ENCODE results near the gene HSPA12B.

Gene HSPA12B

GRCh38 chr20:3775457-3776108 lies 43.1 kb downstream of the HSPA12B start:
- Mint-ChIP-seq H3K9me3 (no peaks in the 10 kb centered on the region), H3K27ac (ENCODE audit: low read depth) (no peak overlapping the region), H3K4me1 (peaks cover 14% of the 10 kb centered on the region), H3K27me3 (no peaks in the 10 kb centered on the region), H3K4me3 (no peak overlapping the region), H3K36me3 (ENCODE audit: insufficient read depth) (peaks cover 4% of the 10 kb centered on the region)
- DNase-seq (ENCODE audit: low spot score in 2 of 2), result no peak
- no peak for ATAC-seq (replicated peaks; ENCODE audit: extremely low read depth, poor library complexity, severe bottlenecking)

DNA sequence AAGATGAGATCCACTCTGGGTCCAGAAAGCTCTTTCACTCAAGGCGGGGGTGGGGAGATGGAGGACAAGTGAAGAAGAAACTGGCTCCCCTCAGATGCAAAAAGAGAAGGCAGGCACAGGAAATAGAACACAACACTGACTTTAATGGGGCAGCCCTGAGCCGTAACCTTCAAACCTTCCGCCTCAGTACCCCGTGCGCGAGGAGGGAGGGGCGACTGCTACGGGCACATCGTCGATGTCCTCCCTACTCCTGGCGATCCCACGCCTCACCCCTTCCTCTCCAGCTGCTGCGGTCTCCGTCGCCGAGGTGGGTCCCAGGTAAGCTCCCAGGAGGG lies 44.9 kb downstream of the HSPA12B start:
- peak; percentile 56 for ATAC-seq (replicated peaks; ENCODE audit: extremely low read depth, poor library complexity, severe bottlenecking)

GRCh38 chr20:3777716-3778629 lies 45.5 kb downstream of the HSPA12B start:
- Mint-ChIP-seq H3K27ac (ENCODE audit: low read depth) (peak overlapping the region; percentile 58), H3K4me1 (peaks cover 28% of the 10 kb centered on the region), H3K27me3 (no peaks in the 10 kb centered on the region), H3K9me3 (no peaks in the 10 kb centered on the region), H3K36me3 (ENCODE audit: insufficient read depth) (peaks cover 7% of the 10 kb centered on the region), H3K4me3 (peak overlapping the region; percentile 81)
- ATAC-seq (replicated peaks; ENCODE audit: extremely low read depth, poor library complexity, severe bottlenecking) (peak; percentile 57), DNase-seq (ENCODE audit: low spot score in 2 of 2) (no peak)

More for the DNA sequence above, 44.9 kb downstream of the HSPA12B start:
- Mint-ChIP-seq H3K27me3 (no peaks in the 10 kb centered on the region), H3K9me3 (no peaks in the 10 kb centered on the region), H3K4me3 (peak overlapping the region; percentile 81), H3K27ac (ENCODE audit: low read depth) (peak overlapping the region; percentile 58), H3K4me1 (peaks cover 28% of the 10 kb centered on the region), H3K36me3 (ENCODE audit: insufficient read depth) (peaks cover 7% of the 10 kb centered on the region)
- DNase-seq (ENCODE audit: low spot score in 2 of 2), result no peak

- DNase-seq (ENCODE audit: low spot score in 2 of 2) (no peak), ATAC-seq (replicated peaks; ENCODE audit: extremely low read depth, poor library complexity, severe bottlenecking) (no peak)
- Mint-ChIP-seq H3K27ac (ENCODE audit: low read depth) (no peak overlapping the region), H3K4me1 (peaks cover 37% of the 10 kb centered on the region), H3K27me3 (no peaks in the 10 kb centered on the region), H3K36me3 (ENCODE audit: insufficient read depth) (peaks cover 7% of the 10 kb centered on the region), H3K4me3 (peak overlapping the region; percentile 81), H3K9me3 (no peaks in the 10 kb centered on the region)
Observed at GRCh38 chr20:3778976-3779375, 46.5 kb downstream of the HSPA12B start.

DNA sequence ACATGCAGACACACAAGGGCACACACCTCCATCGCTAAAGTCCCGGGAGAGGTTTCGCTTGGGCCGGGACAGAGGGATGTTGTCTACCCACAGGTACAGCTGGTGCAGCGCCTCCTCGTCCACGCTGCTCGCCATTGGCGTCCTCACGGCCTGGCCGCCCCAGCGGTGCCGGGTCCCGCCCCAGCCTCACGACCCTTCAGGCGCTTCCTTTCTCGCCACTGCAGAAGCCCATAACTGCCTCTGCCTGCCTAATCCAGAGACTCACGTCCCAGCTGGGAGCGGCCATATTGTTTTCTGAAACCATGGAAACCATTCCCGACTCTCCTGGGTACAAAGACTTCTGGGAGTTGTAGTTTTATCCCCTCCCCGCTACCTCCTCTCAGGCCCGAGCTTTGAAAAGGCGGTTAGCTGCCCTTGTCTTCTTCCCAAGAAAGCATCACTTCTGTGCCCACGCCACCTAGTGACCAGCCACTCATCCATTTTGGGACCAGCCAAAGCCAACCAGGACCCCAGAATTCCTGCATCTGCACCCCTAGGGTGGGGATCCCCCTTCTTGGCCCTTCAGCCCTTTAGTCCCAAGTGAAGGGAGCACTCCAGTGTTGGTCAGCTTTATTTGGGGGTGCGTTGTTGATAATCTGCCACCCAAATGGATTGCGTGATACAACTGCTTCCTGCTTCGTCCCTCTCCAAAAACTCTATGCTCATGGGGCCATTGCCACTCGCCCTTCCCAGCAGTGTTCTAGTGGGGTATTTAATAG lies 48.8 kb downstream of the HSPA12B start, which contains the start of gene SPEF1:
Gene SPEF1 (minus strand): TSS at position 296 of the 758 bp plus-strand sequence. CDS start 161 bp downstream, at position 135.
- Mint-ChIP-seq H3K9me3 (no peaks in the 10 kb centered on the region), H3K27ac (ENCODE audit: low read depth) (peak within 1 kb of the TSS; percentile 44), H3K36me3 (ENCODE audit: insufficient read depth) (peaks cover 13% of the 10 kb centered on the region), H3K27me3 (no peaks in the 10 kb centered on the region), H3K4me1 (peaks cover 47% of the 10 kb centered on the region), H3K4me3 (peak within 1 kb of the TSS; percentile 63)
- DNase-seq (ENCODE audit: low spot score in 2 of 2), result peak in 1 of 2 donors; percentile 25
- ATAC-seq (replicated peaks; ENCODE audit: extremely low read depth, poor library complexity, severe bottlenecking), result peak; percentile 38

DNA sequence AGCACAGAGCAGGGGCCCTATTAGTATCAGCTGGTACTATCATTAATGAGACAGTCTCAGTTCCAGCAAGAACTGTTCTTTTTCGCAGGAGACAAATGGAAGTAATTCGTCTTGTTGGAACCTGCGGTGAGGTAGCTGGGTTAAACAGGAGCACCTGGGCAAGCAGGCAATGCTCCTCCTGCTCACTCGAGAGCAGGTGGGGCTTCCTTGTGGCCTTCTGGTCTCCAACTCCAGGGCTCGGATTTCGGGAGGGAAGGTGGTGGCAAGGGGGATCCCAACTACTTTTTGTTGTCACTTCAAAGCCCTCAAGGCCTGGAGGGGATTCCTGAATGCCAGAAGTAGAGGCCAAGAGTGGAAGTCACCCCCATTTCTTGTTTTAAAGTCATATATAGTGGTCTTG lies 50.1 kb downstream of the HSPA12B start:
- Mint-ChIP-seq H3K4me3 (no peak overlapping the region), H3K27me3 (no peaks in the 10 kb centered on the region), H3K4me1 (peaks cover 41% of the 10 kb centered on the region), H3K36me3 (ENCODE audit: insufficient read depth) (peaks cover 11% of the 10 kb centered on the region), H3K27ac (ENCODE audit: low read depth) (no peak overlapping the region), H3K9me3 (no peaks in the 10 kb centered on the region)
- DNase-seq (ENCODE audit: low spot score in 2 of 2) (no peak), ATAC-seq (replicated peaks; ENCODE audit: extremely low read depth, poor library complexity, severe bottlenecking) (no peak)

DNA sequence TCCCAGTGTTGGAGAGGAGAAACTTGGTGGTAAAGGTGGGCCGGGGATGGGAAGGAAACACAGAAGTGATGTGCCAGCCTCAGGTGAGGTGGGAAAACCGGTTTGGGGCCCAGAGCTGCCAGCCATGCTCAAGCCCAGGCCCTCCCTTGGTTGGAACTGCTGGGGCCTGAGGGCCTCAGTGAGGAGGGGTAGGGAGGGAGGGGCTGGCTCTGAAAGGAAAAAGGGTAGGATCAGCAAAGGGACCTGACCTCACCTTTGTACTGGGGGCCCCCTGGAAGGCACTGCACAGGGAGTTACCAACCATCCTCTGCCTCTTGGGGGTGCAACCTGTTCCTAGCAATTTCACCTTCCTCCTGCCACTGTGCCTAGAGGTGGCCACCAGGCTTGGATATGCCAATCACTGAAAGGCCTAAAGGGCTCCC lies 50.6 kb downstream of the HSPA12B start:
- DNase-seq (ENCODE audit: low spot score in 2 of 2) (no peak), ATAC-seq (replicated peaks; ENCODE audit: extremely low read depth, poor library complexity, severe bottlenecking) (no peak)
- Mint-ChIP-seq H3K4me1 (peaks cover 43% of the 10 kb centered on the region), H3K27me3 (no peaks in the 10 kb centered on the region), H3K4me3 (no peak overlapping the region), H3K9me3 (no peaks in the 10 kb centered on the region), H3K36me3 (ENCODE audit: insufficient read depth) (peaks cover 11% of the 10 kb centered on the region), H3K27ac (ENCODE audit: low read depth) (no peak overlapping the region)

DNA sequence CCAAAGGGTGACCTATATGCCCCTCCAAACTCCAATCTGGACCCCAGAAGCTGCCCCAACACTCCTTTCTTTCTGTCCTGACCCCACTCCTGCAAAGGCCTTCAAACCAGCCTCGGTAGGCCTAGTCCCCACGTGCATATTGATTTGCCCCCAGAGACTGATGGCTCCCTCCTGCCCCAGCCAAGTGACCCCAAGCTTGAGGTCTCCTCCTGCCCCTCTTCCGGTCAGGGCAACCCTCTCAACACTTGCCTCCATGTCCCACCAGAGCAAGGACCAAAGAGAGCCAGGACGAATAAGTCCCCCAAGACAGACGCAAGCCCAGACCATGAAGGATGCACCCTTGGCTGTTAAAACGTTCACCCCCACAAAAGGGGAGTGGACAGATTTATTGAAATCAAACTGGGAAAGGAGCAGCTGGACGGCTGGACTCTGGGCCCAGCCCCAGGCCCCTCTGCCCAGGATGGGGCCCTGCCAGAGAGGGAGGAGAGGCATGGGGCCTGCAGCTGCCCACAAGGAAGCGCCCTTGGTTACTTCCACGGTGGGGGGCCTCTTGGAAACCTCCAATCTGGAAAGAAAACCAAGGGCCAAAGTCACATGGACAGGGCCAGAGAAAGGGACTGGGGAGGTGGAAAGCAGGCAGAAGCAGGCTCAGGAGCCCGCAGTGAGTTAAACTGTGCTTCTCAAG lies 51.2 kb downstream of the HSPA12B start:
- H3K27ac Mint-ChIP-seq (ENCODE audit: low read depth), result no peak overlapping the region
- no peak for DNase-seq (ENCODE audit: low spot score in 2 of 2)
- no peaks in the 10 kb centered on the region for H3K9me3 Mint-ChIP-seq
- peaks cover 46% of the 10 kb centered on the region for H3K4me1 Mint-ChIP-seq
- H3K36me3 Mint-ChIP-seq (ENCODE audit: insufficient read depth), result peaks cover 9% of the 10 kb centered on the region
- H3K27me3 Mint-ChIP-seq, result no peaks in the 10 kb centered on the region
- ATAC-seq (replicated peaks; ENCODE audit: extremely low read depth, poor library complexity, severe bottlenecking), result no peak
- H3K4me3 Mint-ChIP-seq, result no peak overlapping the region

GRCh38 chr20:3784216-3784853 lies 51.9 kb downstream of the HSPA12B start:
- Mint-ChIP-seq H3K4me1 (peaks cover 52% of the 10 kb centered on the region), H3K27ac (ENCODE audit: low read depth) (peak overlapping the region; percentile 88), H3K4me3 (peak overlapping the region; percentile 74), H3K27me3 (no peaks in the 10 kb centered on the region), H3K36me3 (ENCODE audit: insufficient read depth) (peaks cover 8% of the 10 kb centered on the region), H3K9me3 (no peaks in the 10 kb centered on the region)
- ATAC-seq (replicated peaks; ENCODE audit: extremely low read depth, poor library complexity, severe bottlenecking) (no peak), DNase-seq (ENCODE audit: low spot score in 2 of 2) (no peak)

GRCh38 chr20:3784863-3785239 lies 52.4 kb downstream of the HSPA12B start:
- H3K4me1 Mint-ChIP-seq, result peaks cover 52% of the 10 kb centered on the region
- peaks cover 8% of the 10 kb centered on the region for H3K36me3 Mint-ChIP-seq (ENCODE audit: insufficient read depth)
- ATAC-seq (replicated peaks; ENCODE audit: extremely low read depth, poor library complexity, severe bottlenecking) (no peak), DNase-seq (ENCODE audit: low spot score in 2 of 2) (no peak)
- peak overlapping the region; percentile 74 for H3K4me3 Mint-ChIP-seq
- H3K27ac Mint-ChIP-seq (ENCODE audit: low read depth), result peak overlapping the region; percentile 88
- H3K27me3 Mint-ChIP-seq, result no peaks in the 10 kb centered on the region
- no peaks in the 10 kb centered on the region for H3K9me3 Mint-ChIP-seq

- H3K4me1 Mint-ChIP-seq, result peaks cover 50% of the 10 kb centered on the region
- peak overlapping the region; percentile 74 for H3K4me3 Mint-ChIP-seq
- H3K36me3 Mint-ChIP-seq (ENCODE audit: insufficient read depth), result peaks cover 8% of the 10 kb centered on the region
- no peaks in the 10 kb centered on the region for H3K9me3 Mint-ChIP-seq
- DNase-seq (ENCODE audit: low spot score in 2 of 2) (no peak), ATAC-seq (replicated peaks; ENCODE audit: extremely low read depth, poor library complexity, severe bottlenecking) (no peak)
- H3K27ac Mint-ChIP-seq (ENCODE audit: low read depth), result peak overlapping the region; percentile 88
- H3K27me3 Mint-ChIP-seq, result no peaks in the 10 kb centered on the region
Observed at GRCh38 chr20:3785240-3786125, 53.0 kb downstream of the HSPA12B start.

All from central memory CD8-positive, alpha-beta T cell (primary cell).